GM04503 (cell line): ENCODE data around the gene TGM2.
A peak's percentile ranks its signal among the peaks of the same experiment; 100 is the strongest.

ENCODE experiments used
- DNase-seq: peaks from one replicate; pipeline ENCODE4 v3.0.0-alpha.2; 2012; ENCODE audit warnings: low read depth

TGM2 gene

DNA sequence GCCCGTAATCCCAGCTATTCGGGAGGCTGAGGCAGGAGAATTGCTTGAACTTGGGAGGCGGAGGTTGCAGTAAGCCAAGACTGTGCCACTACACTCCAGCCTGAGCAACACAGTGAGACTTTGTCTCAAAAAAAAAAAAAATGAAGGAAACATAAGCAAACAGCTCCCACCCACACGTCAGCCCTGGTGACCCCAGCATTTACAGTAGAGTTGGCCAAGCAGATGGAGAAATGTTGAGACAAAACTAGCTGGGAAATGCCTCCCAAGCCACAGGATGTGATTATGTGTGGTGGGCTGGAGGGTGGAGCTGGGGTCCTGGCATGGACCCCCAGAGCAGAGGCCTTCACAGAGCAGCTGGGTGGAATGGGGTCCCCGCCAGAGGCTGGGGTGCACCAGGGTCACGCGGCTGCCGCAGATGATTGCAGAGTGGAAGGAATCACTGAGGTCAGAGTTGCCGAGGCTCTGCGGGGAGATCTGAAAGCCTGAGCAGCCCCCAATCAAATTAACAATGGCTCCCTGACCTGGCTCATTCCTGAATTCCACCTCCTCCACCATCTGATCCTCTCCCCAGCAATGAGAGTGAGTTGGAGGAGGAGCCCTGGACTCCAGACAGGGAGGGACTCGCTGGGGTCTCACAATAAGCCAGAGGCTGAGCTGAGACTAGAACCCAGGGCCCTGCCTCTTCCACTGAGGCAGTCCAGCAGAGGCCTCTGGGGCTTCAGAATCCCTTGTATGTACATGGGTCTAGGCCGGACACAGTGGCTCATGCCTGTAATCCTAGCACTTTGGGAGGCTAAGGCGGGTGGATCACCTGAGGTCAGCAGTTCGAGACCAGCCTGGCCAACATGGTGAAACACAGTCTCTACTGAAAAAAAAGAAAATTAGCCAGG lies 34.7 kb upstream of the TGM2 start:
- no peak for DNase-seq

- no peak for DNase-seq
These were observed 33.3 kb upstream of the TGM2 start for GRCh38 chr20:38198238-38198861.

DNA sequence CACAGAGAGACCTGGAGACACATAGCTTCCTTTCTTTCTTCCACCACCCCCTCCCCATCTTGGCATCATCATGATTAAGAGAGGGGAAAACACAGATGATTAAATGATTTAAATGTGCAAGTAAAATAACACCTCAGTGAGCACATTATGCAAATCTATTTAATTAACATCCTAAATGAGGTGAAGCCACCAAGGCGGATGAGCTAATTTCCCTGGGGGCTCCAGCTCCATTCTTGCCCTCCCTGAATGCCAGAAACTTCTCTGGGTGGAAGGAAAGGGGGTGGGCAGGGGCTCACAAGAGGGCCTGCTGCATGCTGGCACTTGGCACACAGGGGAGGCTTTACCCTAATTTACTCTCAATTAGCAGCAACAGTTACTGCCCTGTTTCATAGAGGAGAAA lies 32.5 kb upstream of the TGM2 start:
- DNase-seq = no peak

DNA sequence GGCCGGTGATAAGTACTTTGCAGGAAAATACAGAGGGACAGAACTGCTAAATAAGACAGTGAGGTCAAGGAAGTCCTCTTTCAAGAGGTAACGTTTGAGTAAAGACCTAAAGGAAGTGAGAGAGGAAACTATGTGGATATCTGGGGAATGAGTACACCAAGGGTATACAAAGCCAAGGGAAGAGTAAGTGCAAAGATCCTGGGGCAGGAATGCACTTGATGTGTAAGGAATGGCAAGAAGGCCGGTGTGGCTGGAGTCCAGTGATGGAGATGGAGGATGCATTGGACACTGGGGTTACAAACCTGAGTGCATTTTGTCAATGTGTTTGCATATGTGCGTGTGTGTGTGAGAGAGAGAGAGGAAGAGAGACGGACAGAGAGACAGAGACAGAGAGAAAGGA lies 32.1 kb upstream of the TGM2 start:
- DNase-seq = no peak

- peak; percentile 56 for DNase-seq
These were observed 31.5 kb upstream of the TGM2 start for GRCh38 chr20:38196592-38196991.

DNA sequence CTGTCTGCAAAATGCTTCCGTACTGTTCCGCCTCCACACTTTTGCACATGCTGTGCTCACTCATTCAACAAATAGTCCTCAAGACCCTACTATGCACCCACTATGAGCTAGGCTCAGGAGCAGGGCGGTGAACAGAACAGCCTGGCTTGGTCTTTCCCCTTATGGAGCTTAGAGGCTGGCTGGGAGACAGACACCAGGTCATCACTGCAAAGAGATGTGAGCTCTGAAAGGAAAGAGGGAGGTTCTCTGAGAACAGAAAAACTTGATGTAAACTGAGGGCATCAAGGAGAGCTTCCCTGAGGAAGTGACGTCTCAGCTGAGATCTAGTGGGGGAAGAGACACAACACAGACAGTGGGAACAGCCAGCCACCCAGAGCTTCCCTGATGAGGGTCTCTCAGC lies 31.0 kb upstream of the TGM2 start:
- DNase-seq = no peak

DNA sequence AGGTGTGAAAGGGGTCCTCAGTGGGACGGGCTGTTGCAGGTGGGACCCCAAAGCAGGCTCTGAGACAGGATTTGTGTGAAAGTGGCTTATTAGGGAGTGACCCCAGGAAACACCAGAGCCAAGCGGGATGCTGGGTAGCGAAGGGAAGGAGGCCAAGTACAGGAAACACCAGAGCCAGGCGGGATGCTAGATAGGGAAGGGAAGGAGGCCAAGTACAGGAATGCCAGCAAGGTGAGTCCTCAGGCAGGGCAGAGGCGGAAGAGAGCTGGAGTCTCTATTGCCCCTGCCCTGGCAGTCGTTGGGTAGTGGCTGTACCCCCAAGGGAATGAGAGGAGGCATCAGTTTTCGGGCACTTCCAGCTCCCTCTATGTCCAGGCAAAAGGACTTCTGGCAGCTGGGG lies 30.5 kb upstream of the TGM2 start:
- no peak for DNase-seq

- no peak for DNase-seq
These were observed 30.0 kb upstream of the TGM2 start for GRCh38 chr20:38194971-38195504.

DNA sequence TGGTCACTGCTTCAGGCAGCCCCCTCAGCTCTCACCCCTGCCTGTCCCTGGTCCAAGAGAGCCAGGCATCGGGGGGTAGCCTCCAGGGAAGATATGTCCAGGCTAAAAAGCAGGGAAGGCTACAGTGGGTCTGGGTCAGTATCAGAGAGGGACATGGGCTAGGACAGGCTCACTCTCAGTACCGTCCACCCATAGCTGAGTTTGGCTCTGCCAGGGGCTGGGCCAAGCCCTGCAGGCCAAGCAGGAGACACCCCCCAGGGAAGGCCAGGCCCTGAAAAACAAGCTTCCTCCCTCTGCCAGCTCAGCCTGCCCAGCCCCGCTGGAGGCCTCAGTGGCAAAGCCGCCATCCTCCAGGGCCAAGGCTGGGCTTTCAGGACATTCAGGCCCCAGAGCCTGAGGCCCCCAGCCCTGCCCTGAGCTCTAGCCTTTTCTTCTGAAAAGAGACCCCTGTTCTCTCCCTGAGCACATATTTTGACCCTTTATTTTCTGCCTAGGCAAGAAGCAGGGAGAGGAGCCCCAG lies 28.6 kb upstream of the TGM2 start:
- DNase-seq = no peak

DNA sequence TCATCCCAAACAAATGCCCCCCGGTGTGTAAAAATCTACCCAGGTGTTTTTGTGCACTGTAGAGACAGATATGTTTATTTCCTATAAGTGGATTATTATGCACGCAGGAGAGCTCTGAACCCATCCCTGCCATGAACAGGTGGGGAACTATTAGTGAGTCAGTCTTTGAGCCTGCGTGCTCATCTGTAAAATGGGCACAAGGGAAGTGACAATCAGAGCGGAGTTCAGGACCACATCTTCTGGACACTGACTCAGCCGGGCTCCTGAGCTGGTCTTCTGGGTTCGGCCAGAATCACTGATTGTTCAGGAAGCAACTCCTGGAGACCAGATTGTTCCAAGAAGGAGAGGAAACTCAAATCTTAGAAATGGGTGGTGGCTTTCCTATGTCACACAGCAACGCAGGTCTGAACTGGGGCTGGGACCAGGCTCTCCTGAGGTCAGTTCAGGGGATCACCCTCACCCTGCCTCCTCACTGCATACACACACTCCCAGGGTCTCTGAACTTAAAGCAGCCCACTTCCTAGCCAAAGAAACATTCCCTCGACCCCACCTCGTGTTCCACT lies 27.3 kb upstream of the TGM2 start:
- no peak for DNase-seq

DNA sequence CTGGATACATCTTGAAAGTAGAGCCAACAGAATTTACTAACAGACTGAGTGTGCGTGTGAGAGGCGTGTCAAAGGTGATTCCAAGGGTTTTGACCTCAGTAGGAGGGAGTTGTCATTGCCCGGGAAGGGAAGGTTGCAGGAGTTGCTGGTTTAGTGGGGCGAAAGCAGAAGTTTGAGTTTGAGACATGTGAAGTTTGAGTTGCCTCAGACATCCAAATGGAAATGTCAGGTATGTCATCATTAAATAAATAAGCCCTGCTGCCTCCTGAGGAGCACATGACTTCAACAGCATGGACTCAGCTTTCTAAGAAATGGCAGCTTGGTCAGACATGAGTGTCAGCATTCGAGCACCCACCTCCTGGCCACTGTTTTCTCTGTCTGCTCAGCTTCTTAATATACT lies 26.6 kb upstream of the TGM2 start:
- DNase-seq = no peak

DNA sequence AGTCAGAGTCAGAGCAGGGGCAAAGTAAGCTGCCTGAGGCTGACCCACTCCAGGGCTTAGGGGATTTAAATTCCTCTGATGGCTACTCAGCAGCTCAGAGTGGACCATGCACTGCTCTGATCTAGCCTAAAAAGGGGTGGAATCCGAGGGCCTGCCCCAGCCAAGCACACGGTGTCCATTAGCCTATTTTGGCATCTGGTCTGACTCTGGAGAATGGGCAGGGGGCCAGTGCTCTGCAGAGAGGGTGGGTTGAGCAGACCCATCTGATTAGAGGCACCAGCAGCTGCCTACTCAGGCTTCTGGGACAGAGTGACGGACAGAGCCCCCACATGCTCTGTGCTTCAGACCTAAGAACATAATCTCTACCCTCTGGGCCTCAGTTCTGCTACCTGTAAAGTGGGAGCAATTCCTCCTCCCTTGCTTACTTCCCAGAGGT lies 25.9 kb upstream of the TGM2 start:
- DNase-seq = no peak

DNA sequence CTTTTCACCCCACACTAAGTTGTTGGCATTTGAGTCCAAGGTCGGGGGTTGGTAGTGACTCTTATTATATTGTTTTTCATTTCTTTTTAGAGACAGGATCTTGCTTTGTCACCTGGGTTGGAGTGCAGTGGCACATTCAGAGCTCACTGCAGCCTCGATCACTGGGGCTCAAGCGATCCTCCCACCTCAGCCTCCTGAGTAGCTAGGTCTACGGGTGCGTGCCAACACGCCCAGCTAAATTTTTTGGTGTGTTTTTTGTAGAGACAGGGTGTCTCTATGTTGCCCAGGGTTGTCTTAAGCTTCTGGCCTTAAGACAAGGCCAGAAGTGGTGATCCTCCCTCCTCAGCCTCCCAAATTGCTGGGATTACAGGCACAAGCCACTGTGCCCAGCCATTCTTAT lies 25.1 kb upstream of the TGM2 start:
- no peak for DNase-seq

DNA sequence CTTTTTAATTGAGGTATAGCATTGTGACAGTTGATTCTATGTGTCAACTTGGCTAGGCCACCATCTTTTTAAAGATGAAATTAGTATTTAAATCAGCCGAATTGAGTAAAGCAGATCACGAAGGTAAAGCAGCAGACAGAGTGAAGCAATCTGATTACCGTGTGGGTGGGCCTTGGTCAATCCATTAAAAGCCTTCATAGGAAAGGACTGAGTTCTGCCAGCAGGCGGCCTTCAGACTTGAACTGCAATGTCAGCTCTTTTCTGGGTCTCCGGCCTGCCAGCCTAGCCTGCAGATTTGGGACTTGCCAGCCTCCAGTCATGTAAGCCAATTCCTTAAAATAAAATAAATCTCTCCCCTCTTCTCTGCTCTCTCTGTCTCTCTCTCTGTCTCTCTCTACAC lies 22.4 kb upstream of the TGM2 start:
- no peak for DNase-seq

GRCh38 chr20:38186788-38187221 lies 21.7 kb upstream of the TGM2 start:
- DNase-seq = no peak

DNA sequence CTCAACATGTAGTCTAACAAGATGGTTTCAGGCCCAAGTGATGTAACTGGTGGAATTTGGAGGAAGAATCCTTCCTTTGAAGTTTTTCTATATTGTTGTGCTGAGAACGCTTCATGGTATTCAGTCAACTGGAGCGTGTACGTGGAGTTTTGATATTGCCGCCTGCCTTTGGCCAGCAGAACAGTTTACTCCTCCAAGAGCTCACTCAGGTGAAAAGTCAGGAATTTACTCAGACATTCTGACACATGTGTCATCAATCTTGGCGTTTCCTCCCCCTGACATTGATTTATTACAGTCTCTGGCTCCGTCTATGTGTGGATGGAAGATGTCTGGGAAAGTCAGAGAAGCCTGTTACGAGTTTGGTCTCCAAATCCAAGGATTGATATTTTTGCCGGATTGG lies 19.0 kb upstream of the TGM2 start:
- DNase-seq = no peak

GRCh38 chr20:38181971-38182370 lies 16.9 kb upstream of the TGM2 start:
- no peak for DNase-seq

DNA sequence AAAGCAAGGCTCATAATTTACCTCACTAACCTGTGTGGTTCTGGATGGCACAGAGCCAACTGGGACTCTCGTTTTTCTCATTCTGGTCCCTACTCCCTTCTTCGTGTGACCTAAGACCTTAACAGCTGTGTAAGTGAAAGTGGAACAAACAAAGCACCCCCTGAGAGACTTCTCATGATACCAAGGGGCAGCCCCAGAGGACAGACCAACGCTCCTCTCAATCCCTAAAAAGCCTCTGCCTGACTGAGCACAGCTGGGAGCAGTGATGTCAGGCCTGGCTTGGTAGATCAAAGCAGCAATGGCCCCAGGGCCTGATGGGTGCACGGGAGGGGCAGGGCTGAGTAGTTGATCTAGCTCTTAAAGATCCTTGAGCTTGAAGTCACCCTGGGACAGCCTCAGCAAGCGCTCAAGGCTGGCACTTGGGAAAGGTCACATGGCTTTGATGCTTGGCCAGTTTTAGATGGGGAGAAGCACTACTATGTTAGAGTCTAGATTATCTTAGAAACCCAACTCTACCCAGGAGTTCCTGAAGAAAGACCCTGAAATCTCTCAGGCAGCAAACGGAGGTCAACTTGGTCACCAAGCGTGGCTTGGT lies 16.2 kb upstream of the TGM2 start:
- DNase-seq = no peak

DNA sequence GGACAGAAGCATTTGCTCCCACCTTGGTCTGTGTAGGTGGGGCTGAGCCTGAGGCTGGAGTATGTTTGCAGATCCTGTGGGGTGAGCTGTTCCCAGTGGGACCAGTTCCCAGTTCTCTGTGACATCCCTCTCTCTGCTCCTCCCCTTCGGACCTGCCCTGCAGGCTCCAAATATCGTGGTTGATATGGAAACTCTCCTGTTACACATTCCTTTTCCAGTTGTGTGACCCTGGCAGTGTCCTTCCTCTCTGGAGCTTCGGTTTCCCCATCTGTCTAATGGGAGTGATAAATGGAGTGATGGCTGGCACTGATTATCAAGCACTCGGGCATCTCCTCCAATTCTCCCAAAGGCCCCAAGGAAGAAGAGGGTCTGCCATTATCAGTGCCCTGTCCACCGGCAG lies 15.7 kb upstream of the TGM2 start:
- no peak for DNase-seq

DNA sequence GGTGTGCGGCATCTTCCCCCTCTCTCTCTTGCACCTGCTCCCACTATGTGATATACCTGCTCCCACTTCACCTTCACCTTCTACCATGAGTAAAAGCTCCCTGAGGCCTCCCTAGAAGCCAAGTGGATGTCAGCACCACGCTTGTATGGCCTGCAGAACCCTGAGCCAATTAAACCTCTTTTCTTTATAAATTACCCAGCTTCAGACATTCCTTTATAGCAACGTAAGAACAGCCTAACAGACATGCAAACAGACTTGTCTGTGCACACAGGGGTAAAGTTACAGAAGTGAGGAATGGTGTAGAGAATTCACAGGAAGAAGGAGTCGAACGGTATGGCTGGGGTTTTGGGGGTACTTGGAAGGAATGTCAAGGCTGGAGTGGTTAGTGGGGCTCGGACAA lies 14.8 kb upstream of the TGM2 start:
- DNase-seq = no peak

DNA sequence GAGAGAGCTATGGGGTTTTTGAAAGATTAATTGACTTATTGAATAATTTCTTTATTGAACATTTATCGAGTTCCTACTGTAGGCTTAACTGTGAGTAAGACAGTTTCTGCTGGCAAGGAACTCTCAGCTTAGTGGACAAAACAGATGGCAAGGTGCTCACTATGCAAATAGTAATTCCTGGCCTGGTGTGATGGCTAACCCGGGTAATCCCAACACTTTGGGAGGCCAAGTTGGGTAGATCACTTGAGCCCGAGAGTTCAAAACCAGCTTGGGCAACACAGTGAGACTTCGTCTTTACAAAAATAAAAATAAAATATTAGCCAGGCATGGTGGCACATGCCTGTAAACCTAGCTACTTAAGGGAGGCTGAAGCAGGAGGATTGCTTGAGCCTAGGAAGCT lies 13.5 kb upstream of the TGM2 start:
- DNase-seq = no peak

- no peak for DNase-seq
These were observed 13.0 kb upstream of the TGM2 start for GRCh38 chr20:38178065-38178491.
